Measurements from ENCODE around the gene LSM4.
"Not testable (repeated sequence)": the region's sequence is repeated elsewhere in the genome, so short reads cannot be mapped to it uniquely, and the experiment has no call there.

The LSM4 gene

GRCh38 chr19:18362934-18363542, 40.2 kb upstream of the LSM4 start:
- TF ChIP-seq CTCF (IDR thresholded peaks at IDR 0.05; ENCODE audit: unreplicated experiment in 3 of 3) = no peak
- Mint-ChIP-seq H3K36me3 (ENCODE audit: low read depth) (peaks cover 29% of the 10 kb centered on the region), H3K27me3 (ENCODE audit: low read depth) (no peaks in the 10 kb centered on the region), H3K4me1 (peaks cover 20% of the 10 kb centered on the region), H3K27ac (peak overlapping the region; percentile 97 to 100 (median 99)), H3K4me3 (no peak overlapping the region), H3K9me3 (peaks cover 4% of the 10 kb centered on the region)

DNA sequence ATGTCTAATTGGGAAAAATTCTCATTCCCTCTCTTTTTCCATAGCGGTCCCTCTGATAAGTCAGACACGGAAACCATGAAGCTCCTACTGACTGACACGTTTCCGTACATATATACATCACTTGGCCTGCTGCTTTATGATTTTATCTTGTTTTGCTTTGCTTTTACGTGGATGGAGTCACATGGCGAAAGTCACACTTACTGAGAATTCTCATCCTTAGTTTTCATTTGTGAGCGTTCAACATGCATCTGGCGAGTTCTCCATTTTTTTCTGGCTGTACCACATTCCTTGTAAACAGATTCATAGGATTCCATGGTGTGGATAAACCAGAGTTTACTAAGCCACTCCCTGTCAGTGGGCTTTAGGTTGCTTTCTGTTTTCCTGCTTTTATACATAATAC, 38.8 kb upstream of the LSM4 start:
- H3K4me3 Mint-ChIP-seq = no peak overlapping the region
- TF ChIP-seq CTCF (IDR thresholded peaks at IDR 0.05; ENCODE audit: unreplicated experiment in 3 of 3) = no peak
- H3K36me3 Mint-ChIP-seq (ENCODE audit: low read depth) = peaks cover 41% of the 10 kb centered on the region
- H3K4me1 Mint-ChIP-seq = peaks cover 20% of the 10 kb centered on the region
- peak overlapping the region; percentile 22 to 52 (median 49) for H3K27ac Mint-ChIP-seq
- H3K27me3 Mint-ChIP-seq (ENCODE audit: low read depth) = no peaks in the 10 kb centered on the region
- peaks cover 8% of the 10 kb centered on the region for H3K9me3 Mint-ChIP-seq

DNA sequence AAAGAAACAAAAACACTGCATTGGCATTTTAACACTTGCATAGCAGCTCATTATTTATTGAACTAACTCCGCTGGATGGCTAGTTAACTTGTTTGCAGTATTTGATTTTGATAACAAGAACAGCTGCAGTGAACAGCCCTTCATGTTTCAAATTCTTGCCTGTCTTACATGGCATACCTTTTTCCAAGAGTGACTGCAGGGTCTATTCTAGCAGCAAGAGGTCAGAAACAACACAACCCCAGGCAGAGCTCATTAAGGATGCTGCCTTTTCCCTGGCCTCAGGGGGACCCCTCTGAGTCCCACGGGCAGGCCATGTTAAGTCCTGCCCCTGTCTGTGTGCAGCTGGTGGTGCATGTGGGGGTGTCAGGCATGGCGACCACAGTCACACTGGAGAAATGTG, 34.2 kb upstream of the LSM4 start:
- Mint-ChIP-seq H3K4me1 (no peaks in the 10 kb centered on the region), H3K4me3 (no peak overlapping the region), H3K9me3 (peaks cover 8% of the 10 kb centered on the region), H3K27ac (no peak overlapping the region), H3K36me3 (ENCODE audit: low read depth) (peaks cover 35% of the 10 kb centered on the region), H3K27me3 (ENCODE audit: low read depth) (no peaks in the 10 kb centered on the region)
- no peak for TF ChIP-seq CTCF (IDR thresholded peaks at IDR 0.05; ENCODE audit: unreplicated experiment in 3 of 3)

GRCh38 chr19:18354743-18355142, 31.9 kb upstream of the LSM4 start:
- H3K4me1 Mint-ChIP-seq; H3K27me3 Mint-ChIP-seq (ENCODE audit: low read depth): not testable (repeated sequence)

DNA sequence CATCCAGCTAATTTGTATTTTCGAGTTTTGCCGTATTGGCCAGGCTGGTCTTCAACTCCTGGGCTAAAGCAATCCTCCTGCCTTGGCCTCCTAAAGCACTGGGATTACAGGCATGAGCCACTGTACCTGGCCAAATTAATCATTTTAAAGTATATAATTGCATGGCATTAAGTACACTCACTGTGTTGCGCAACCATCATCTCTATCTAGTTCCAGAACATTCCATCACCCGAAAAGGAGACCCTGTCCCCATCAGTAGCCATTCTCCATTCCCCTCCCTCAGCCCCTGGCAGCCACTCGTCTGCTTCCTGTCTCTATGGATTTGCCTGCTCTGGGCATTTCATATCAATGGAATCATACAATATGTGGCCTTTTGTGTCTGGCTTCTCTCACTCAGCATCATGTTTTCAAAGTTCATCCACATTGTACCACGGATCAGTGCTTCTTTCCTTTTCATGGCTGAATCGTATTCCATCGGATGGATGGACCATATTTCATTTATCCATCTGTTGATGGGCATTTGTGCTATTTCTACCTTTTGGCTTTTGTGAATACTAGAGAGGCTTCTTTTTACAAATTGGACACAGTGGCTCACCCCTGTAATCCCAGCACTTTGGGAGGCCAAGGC, 30.6 kb upstream of the LSM4 start:
- H3K27ac Mint-ChIP-seq = peak overlapping the region in 1 of 3 experiments; percentile 44
- peaks cover 25% of the 10 kb centered on the region for H3K36me3 Mint-ChIP-seq (ENCODE audit: low read depth)
- no peaks in the 10 kb centered on the region for H3K27me3 Mint-ChIP-seq (ENCODE audit: low read depth)
- TF ChIP-seq CTCF (IDR thresholded peaks at IDR 0.05; ENCODE audit: unreplicated experiment in 3 of 3) = no peak
- no peaks in the 10 kb centered on the region for H3K4me1 Mint-ChIP-seq
- peaks cover 5% of the 10 kb centered on the region for H3K9me3 Mint-ChIP-seq
- no peak overlapping the region for H3K4me3 Mint-ChIP-seq

More at GRCh38 chr19:18354743-18355142, 31.9 kb upstream of the LSM4 start:
- H3K9me3 Mint-ChIP-seq, H3K4me3 Mint-ChIP-seq, H3K27ac Mint-ChIP-seq: not testable (repeated sequence)
- H3K36me3 Mint-ChIP-seq (ENCODE audit: low read depth) = peaks cover 36% of the 10 kb centered on the region

DNA sequence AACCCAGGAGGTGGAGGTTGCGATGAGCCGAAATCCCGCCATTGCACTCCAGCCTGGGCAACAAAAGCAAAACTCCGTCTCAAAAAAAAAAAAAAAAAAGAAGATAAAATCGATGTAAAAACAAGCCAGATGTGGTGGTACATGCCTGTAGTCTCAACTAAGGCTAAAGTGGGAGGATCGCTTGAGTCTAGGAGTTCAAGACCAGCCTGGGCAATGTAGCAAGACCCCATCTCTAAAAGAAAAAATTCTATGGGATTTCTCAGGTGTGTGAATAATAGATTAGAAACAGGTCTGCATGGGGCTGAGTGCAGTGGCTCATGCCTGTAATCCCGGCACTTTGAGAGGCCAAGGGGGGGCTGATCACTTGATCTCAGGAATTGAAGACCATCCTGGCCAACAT, 28.7 kb upstream of the LSM4 start:
- H3K36me3 Mint-ChIP-seq (ENCODE audit: low read depth) = peaks cover 11% of the 10 kb centered on the region
- peaks cover under 1% of the 10 kb centered on the region for H3K4me1 Mint-ChIP-seq
- no peak for TF ChIP-seq CTCF (IDR thresholded peaks at IDR 0.05; ENCODE audit: unreplicated experiment in 3 of 3)
- no peaks in the 10 kb centered on the region for H3K9me3 Mint-ChIP-seq
- no peak overlapping the region for H3K27ac Mint-ChIP-seq
- no peak overlapping the region for H3K4me3 Mint-ChIP-seq
- no peaks in the 10 kb centered on the region for H3K27me3 Mint-ChIP-seq (ENCODE audit: low read depth)

All from nephron (organoid).